Stimulated activated CD8-positive, alpha-beta memory T cell treated with anti-CD3 and anti-CD28 coated beads, Interleukin-2, amount 100 ng/mL, for 1 hour (primary cell): ENCODE measurements around the gene SLC25A15.
A peak's percentile ranks its signal among the peaks of the same experiment; 100 is the strongest.

ENCODE experiments used
- DNase-seq, 2 donors: peaks; one replicate each; pipeline ENCODE4 v3.0.0-alpha.2; 2020; ENCODE audit warnings: low read depth in 2 of 2

The SLC25A15 gene

GRCh38 chr13:40789275-40790153, at the start of gene SLC25A15:
SLC25A15 (plus strand) TSS chr13:40789611; CDS start chr13:40793227, 3,616 bp downstream.
- peak; percentile 53 to 59 for DNase-seq

- DNase-seq = no peak
Observed at GRCh38 chr13:40749327-40749726, 40.1 kb upstream of the SLC25A15 start.

GRCh38 chr13:40755082-40755700, 34.2 kb upstream of the SLC25A15 start:
- no peak for DNase-seq

DNA sequence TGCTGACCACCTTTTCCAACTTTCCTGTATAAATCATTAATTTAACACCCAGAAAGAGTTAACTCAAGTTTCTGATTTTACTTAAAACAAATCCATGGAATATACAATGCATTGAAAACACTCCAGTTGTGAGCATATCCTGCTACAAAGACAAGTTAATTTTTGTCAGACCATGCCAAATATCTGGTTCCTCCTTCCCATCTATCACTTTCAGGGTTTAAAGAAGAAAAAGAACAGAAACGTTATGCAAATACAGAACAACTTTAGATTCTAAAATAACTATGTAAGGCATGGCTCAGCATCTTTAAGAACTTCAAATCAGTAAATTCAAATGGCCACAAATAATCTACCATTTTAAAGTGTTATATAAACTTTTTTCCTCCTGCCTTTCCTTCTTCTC, 33.4 kb upstream of the SLC25A15 start:
- no peak for DNase-seq

DNA sequence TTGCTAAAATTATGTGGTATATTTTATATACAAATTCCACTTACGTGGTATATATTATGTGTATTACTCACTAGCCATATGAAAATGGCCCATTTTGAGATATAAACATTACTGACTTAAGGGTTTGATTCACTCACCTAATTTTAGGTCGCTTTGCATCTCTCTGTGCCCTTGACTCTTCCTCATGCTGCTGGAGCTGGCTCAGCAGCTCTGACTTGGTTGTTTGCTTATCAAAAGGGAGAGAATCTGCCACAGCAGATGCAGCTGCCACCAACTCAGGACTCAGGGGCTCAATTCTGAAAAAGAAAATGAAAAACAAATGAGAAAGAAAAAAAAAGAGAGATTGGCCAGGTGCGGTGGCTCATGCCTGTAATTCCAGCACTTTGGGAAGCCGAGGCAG, 30.6 kb upstream of the SLC25A15 start:
- DNase-seq = no peak

GRCh38 chr13:40762849-40763248, 26.6 kb upstream of the SLC25A15 start:
- no peak for DNase-seq

DNA sequence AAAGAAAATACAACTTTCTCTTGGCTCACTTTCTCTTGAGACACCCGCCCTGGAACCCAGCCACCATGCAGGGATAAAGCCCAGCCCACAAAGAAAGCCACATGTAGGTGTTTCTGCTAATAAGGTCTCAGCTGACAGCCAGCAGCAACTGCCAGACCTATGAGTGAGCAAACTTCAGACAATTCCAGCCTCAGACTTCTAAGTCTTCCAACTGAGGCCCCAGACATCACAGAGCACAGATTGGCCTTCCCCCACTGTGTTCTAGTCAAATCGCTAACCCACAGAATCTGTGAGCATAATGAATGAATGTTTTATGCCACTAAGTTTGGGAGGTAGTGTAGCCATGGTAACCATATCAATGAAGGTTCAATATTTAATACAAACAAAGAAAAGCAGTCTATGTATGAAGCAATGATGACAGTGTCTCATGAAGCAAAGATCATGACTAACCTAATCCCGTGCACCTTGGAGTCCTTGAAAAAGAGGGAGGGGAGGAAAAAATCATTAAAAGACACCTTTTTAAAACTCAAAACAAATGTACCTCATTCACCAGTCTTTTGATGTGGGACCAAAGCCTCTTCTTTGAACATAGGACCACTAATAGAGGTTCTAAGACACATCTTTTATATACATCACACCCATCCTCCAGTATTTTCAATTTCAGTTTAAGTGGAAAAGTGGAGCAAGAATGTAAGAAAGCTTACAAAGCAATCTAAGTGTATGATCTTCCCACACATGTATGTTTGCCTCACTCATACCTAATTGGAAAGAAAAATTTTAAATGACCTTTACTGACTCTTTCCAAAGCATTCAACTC, 24.6 kb upstream of the SLC25A15 start:
- DNase-seq = no peak

GRCh38 chr13:40765602-40766001, 23.8 kb upstream of the SLC25A15 start:
- no peak for DNase-seq

DNA sequence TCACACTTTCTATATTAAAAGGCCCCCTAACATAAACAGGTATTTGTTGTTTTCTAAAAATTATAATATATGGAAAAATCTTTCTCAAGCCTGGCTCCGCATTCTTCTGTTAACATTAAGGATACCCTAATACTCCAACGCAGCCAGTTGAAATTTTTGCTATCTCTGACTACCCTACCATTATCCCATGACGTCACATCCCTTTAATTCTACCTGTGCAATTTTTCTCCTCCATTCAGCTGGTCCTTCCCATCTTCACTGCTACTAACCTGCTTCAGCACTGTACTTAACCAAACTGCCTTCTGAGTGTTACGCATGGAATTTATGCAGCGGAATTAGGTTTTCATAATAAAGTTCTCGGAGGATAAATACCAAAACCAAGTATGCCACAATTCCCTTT, 19.4 kb upstream of the SLC25A15 start:
- DNase-seq = no peak

- no peak for DNase-seq
Observed at GRCh38 chr13:40770609-40770933, 18.8 kb upstream of the SLC25A15 start.

DNA sequence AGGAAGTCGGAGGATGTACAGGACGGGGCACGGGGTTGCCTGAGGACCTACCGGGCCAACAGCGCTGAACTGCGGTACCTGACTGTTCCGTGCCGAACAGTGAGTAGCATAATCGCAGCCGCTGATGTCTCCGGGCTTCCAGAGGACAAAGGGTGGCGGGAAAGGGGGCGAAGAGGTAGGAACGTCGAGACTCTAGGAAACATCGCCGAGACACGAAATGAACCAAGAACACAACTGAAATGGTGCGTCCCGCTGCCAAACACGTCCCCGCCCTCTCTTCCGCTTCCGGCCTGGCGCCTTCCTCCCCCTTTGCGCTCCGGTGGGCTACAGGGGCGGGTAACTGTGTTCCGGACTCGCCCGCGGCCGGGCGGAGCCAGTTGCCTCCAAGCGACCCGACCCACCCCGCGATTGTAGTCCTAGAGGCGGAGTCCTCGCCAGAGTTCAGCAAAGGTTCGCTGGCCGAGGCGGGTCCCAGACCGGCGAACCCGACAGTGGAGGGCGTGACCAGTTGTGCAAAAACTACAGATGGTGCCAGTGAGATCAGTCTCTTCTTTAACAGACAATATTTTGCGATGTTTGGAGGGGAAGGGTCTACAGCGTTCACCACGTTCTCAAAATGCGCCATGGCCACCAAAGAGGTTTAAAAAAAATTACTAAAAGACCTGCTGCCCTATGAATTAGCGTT, 18.3 kb upstream of the SLC25A15 start, which contains the start of gene MRPS31:
Gene MRPS31, minus strand, starts transcription at position 257 of the 685 bp plus-strand sequence. Its CDS starts 54 bp downstream, at position 203.
- DNase-seq = peak; percentile 89 to 92

DNA sequence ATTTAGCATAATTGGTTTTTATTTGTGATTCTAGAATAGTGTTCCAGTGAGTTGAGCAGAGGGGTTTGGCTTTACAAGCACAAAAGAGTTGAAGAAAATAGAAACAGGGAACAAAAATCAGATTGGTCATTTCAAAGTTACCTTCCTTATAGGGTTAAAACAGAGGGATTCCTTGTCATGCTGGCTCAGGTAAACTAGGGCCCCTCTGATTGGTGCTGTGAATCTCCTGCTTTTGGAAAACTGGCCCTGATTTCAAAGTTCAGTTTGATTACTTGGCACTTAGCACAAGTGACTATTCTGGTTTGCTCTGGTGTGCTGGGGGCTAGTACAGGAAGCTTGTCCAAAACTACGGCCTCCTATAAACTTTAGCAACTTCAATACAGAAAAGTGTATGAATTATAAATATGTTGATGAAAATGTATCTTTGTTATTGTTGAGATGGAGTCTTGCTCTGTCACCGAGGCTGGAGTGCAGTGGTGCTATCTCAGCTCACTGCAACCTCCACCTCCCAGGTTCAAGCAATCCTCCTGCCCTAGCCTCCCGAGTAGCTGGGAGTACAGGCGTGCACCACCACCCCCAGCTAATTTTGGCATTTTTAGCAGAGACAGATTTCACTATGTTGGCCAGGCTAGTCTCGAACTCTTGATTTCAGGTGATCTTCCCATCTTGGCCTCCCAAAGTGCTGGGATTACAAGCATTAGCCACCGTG, 16.5 kb upstream of the SLC25A15 start:
- DNase-seq = no peak

GRCh38 chr13:40774672-40775071, 14.7 kb upstream of the SLC25A15 start:
- no peak for DNase-seq

GRCh38 chr13:40776232-40776631, 13.2 kb upstream of the SLC25A15 start:
- DNase-seq = no peak

DNA sequence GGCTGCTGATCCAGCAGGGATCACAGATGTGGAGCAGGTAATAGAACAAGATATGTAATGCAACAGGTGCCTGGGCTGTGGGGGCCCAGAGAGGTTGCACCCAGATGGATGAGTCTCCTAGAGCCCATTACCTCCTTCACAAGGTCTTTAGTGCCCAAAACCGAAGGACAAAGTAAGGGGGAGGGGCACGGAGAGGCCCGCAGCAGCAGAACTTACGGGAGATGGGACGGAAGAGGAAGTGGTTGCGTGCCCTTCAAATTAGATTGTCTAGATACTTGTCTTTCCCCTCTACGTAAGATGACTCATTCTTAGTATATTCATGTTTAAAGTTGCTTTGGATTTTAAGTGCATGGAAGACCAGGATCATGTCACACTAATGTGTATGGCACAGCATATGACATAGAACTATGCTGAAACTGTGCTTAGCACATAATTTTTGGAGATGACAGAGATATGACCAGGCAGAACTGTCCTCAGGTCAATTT, 12.7 kb upstream of the SLC25A15 start:
- peak; percentile 20 to 45 for DNase-seq

DNA sequence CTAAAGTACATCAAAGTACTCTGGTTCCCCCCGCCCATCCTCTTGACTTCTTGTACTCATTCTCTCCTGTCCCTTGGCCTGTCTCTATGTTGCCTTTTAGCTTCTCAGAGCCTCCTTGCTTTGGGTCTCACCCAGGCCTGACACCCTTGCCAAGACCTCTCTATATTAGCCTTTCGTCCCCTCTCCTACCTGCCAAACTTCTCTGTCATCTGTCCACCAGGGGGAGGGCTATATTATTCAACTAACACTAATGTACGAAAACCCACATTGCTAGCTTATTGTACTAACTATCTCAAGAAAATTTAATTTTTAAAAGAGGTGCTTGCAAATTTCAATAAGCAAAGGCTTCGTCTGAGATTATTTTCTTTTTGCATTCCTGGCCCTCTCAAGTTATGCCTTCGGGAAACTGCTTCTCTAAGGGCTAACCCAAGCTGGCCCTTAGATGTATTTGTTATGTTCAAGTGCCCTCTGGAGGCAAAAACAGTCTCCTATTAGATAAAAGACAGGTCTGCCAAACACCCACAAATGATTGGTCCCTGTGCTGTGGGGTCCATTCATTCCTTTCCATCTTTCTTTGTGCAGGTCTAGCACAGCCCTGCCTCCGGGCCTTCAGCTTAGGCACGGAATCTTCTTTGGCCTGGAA, 12.1 kb upstream of the SLC25A15 start:
- DNase-seq = no peak

DNA sequence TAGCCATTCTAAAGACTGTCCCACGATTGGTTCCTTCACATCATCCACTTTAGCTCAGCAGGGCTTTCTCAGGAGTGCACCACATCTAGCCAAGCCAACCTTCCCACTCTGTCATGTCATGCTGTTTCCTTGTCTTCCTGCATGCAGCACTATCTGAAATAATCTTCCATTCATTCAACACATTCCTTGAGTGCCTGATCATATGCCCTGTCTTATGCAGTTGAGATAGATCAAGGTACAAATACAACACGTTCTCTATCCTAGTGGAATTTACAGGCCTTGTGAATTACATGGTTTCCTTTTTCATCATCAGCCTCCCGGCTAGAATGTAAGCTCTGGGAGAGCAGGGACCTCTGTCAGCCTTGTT, 11.6 kb upstream of the SLC25A15 start:
- DNase-seq = no peak

DNA sequence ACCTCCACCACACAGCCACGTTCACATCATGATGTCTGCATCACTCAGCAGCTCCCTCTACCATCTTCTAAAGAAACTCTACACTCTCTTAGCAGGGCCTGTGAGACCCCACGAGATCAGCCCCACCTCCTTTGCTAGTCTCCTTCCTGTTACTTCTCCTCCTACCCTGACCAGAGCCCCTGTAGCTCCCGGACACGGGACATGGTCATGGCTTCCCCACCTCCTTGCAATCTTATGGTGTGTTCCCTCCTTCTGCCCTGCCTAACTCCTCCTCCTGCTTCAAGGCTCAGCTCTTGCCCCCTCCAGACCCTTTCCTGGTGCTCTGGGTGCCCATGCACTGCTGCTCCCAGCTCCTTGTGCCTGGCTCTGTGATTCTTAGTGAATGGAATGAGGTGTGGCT, 10.4 kb upstream of the SLC25A15 start:
- DNase-seq = no peak

DNA sequence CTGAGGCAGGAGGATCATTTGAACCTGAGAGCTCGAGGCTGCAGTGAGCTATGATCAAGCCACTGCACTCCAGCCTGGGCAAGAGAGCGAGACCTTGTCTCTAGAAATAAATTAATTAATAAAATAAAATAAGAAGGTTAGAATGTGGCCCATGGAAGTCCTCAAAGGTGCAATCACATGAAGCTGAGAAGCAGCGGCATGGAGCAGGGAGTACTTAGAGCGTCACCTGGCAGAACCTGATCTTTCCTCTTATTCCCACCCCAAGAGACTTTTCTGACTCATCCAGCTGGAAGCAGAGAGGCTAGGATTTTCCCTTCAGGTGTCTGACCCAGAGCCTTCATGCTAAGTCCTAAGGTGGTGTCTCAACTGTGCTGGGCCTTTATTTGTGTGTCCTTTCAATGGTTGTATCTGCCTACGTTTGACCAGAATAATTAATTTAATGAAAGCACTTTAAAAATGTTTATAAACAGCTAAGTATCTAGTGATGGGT, 9.6 kb upstream of the SLC25A15 start:
- DNase-seq = no peak

DNA sequence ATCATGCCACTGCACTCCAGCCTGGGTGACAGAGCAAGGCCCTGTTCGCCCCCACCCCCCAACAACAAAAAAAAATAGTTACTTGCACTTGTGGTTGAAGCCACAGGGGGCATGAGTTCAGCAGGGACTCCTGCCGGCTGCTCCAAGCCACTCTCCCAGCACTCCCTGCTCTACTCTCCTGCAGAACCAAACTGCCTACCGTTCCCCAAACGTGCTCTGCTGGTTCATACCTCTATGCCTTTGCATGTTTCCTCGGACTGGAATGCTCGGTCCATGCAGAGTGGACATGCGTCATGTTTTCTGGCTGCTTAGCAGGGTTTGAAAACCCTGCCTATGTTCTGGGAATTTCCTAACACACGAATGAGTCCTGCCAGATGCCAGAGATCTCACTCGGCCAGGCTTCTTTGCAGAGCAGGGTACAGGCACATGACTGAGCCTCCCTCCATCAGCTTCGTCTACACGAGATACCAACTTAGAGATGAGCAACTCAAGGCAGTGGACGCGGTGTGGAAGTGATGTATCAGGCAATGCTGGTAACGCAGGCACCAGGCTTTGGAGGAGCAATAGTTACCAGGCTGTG, 8.5 kb upstream of the SLC25A15 start:
- DNase-seq = no peak
